Measurements from ENCODE around the gene SHQ1. TPM values are rescaled to one million over a fixed set of nuclear protein-coding genes. Genes with fewer than 3 reads are reported as not detected.

The SHQ1 gene
- total and polyA plus RNA-seq, 9 of the 15 experiments (the other 6 are each of a cell fraction or from before 2014, with no cell fraction given): 9.2 to 25.0 (median 14.1) TPM

DNA sequence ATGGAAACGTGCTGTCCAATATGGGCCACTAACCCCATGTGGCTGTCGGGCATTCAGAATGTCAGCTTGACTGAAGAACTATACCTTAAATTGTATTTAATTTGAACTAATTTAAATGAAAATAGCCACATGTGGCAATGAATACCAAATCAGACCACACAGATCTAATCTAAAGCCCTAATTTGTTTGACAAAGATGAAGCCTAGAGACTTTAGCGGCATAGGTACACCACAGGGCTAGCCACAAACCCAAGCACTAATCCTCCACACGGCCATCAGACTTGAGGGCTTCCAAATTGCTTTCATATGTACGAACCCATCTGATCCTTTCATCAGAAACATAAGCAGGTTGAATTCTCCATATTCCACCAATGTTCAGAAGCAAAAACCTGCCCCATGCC is 81.4 kb downstream of the SHQ1 start:
- in situ Hi-C loops (cut with MboI) (no loop called here), intact Hi-C loops (cut with micrococcal nuclease) (no loop called here)
- CTCF ChIA-PET (ENCODE audit: low intra/inter-chr PET ratio): no interaction called here
- no TSS peak for BruUV-seq (replicated peaks)
- no peaks in the 10 kb centered on the region for H3K79me2 ChIP-seq (ENCODE audit: control insufficient read depth, insufficient read depth, low read length)
- no peak for DNase-seq (ENCODE audit: extremely low read depth in 1 of 4, low spot score in 3 of 4)
- H3K9ac ChIP-seq (ENCODE audit: insufficient read depth in 1 of 2, low read depth in 2 of 2, low read length in 2 of 2): no peak overlapping the region
- TF ChIP-seq CGGBP1 (CRISPR knock-in tag; IDR thresholded peaks at IDR 0.05): no peak
- TF ChIP-seq, protein P1, sequence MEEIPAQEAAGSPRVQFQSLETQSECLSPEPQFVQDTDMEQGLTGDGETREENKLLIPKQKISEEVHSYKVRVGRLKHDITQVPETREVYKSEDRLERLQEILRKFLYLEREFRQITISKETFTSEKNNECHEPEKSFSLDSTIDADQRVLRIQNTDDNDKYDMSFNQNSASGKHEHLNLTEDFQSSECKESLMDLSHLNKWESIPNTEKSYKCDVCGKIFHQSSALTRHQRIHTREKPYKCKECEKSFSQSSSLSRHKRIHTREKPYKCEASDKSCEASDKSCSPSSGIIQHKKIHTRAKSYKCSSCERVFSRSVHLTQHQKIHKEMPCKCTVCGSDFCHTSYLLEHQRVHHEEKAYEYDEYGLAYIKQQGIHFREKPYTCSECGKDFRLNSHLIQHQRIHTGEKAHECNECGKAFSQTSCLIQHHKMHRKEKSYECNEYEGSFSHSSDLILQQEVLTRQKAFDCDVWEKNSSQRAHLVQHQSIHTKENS (CRISPR knock-in tag; IDR thresholded peaks at IDR 0.05): no peak
- TF ChIP-seq XRCC3 (IDR thresholded peaks at IDR 0.05): no peak
- no peak for TF ChIP-seq BRCA1 (IDR thresholded peaks at IDR 0.05)
- TF ChIP-seq BRCA1 (CRISPR knock-in tag; IDR thresholded peaks at IDR 0.05): no peak
- TF ChIP-seq PPARD (CRISPR knock-in tag; IDR thresholded peaks at IDR 0.05): no peak
- TF ChIP-seq PML (IDR thresholded peaks at IDR 0.05; ENCODE audit: low read length): no peak
- TF ChIP-seq GABPB1 (CRISPR knock-in tag; IDR thresholded peaks at IDR 0.05): no peak
- TF ChIP-seq MBD1 (CRISPR knock-in tag; IDR thresholded peaks at IDR 0.05): no peak
- no peak for TF ChIP-seq TRIM28 (IDR thresholded peaks at IDR 0.05)
- TF ChIP-seq TCF3 (CRISPR knock-in tag; IDR thresholded peaks at IDR 0.05): no peak
- no peak for TF ChIP-seq TFAM (CRISPR knock-in tag; conservative IDR thresholded peaks at IDR 0.05)
- no peak for TF ChIP-seq ATF3 (IDR thresholded peaks at IDR 0.05)
- TF ChIP-seq ATF3 (CRISPR knock-in tag; conservative IDR thresholded peaks at IDR 0.05): no peak
- TF ChIP-seq NBN (IDR thresholded peaks at IDR 0.05; ENCODE audit: low read depth): no peak
- TF ChIP-seq ZBTB12 (CRISPR knock-in tag; IDR thresholded peaks at IDR 0.05): no peak
- TF ChIP-seq NCOA4 (IDR thresholded peaks at IDR 0.05; ENCODE audit: partially characterized antibody): no peak
- TF ChIP-seq HDAC1 (IDR thresholded peaks at IDR 0.05): no peak
- TF ChIP-seq MEIS2 (IDR thresholded peaks at IDR 0.05; ENCODE audit: partially characterized antibody): no peak
- TF ChIP-seq ZNF511 (CRISPR knock-in tag; IDR thresholded peaks at IDR 0.05): no peak
- H3K9me3 ChIP-seq (replicated peaks; ENCODE audit: control insufficient read depth, insufficient read depth, low read depth, low read length): no peaks in the 10 kb centered on the region
- H3K4me2 ChIP-seq (ENCODE audit: insufficient read depth, low read length): no peak overlapping the region
- H4K20me1 ChIP-seq (replicated peaks; ENCODE audit: control insufficient read depth, insufficient read depth, low read length): no peaks in the 10 kb centered on the region
- H3K9me1 ChIP-seq (ENCODE audit: control insufficient read depth, insufficient read depth, low read length): no peaks in the 10 kb centered on the region
- 75% methylated on average over 5 of the region's 5 CpGs for WGBS (ENCODE audit: insufficient coverage, low coverage, missing lambda C conversion rate)
- POLR2A ChIA-PET: no interaction called here
- 0 out of 3 replicates have a peak, but pooled peaks cover 2% of the 10 kb centered on the region for H3K36me3 ChIP-seq (ENCODE audit: control insufficient read depth, insufficient read depth, low read length)
- no peak overlapping the region for H3K4me3 ChIP-seq
- FAIRE-seq: no peak
- H3K27ac ChIP-seq (ENCODE audit: extremely low read depth, low read depth, low read length): no peak overlapping the region
- no peaks in the 10 kb centered on the region for H3K27me3 ChIP-seq (ENCODE audit: control insufficient read depth in 2 of 2, insufficient read depth in 2 of 2, low read length in 2 of 2)
- ATAC-seq: no peak
- H3K4me1 ChIP-seq (replicated peaks in 1 of 2; ENCODE audit: control insufficient read depth in 2 of 2, insufficient read depth in 2 of 2, low read length in 2 of 2): no peaks in the 10 kb centered on the region
- H2AFZ ChIP-seq (ENCODE audit: low read depth, low read length): no peak overlapping the region
